ENCODE measurements around the gene PLCD3. TPM values are rescaled to one million over a fixed set of nuclear protein-coding genes. Genes with fewer than 3 reads are reported as not detected.
A peak's percentile ranks its signal among the peaks of the same experiment; 100 is the strongest.

The PLCD3 gene
- total and polyA plus RNA-seq, 2 donors: 0.66 to 9.1 TPM

DNA sequence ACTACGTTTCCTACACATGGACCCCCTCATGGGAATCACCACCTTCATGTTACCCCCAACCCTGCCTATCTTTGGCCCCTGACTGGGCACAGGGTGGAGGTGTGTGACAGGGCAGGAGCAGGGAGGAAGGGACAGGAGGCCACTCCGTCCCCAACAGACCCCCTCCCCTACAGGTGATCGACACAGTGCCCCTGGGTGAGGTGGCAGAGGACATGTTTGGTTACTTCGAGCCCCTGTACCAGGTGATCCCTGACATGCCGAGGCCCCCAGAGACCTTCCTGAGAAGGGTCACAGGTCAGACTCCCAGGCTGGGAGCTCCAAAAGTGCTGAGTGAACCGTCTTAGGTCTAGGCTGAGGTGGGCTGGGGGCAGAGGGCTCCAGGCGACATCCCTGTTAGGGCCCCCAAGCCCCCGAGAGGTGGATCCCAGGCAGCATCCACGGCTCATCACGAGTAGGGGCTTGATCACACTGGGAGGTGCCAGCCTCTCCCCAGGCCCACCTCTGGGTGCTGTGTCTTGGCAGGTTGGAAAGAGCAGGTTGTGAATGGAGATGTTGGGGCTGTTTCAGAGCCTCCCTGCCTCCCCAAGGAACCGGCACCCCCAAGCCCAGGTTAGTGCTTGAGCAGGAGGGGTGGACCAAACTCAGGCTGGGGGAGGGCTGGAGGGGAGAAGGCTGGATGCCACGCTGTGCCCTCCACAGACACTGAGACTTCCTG lies 4.7 kb upstream of the PLCD3 start:
- peaks cover 5 to 29% of the 10 kb centered on the region in 2 donors for H3K4me1 ChIP-seq (ENCODE audit: control insufficient read depth in 2 of 2, insufficient read depth in 2 of 2, low read length in 2 of 2)
- H3K4me3 ChIP-seq (ENCODE audit: low read length in 2 of 2): no peak overlapping the region
- no peaks in the 10 kb centered on the region for H3K36me3 ChIP-seq (ENCODE audit: control insufficient read depth in 2 of 2, insufficient read depth in 2 of 2, low read length in 1 of 2)
- WGBS: 97% methylated on average over 12 of the region's 12 CpGs
- H3K27ac ChIP-seq (ENCODE audit: low read depth in 1 of 2, low read length in 1 of 2): no peak overlapping the region
- peaks cover 3 to 18% of the 10 kb centered on the region in 2 donors for H3K27me3 ChIP-seq (ENCODE audit: control insufficient read depth in 2 of 2, insufficient read depth in 1 of 2, low read length in 1 of 2)
- no peak for DNase-seq (ENCODE audit: low read depth in 6 of 9, low spot score in 9 of 9)
- H3K9me3 ChIP-seq (ENCODE audit: control insufficient read depth in 2 of 2, insufficient read depth in 1 of 2, low read length in 1 of 2): peaks cover 0 to 13% of the 10 kb centered on the region in 2 donors

DNA sequence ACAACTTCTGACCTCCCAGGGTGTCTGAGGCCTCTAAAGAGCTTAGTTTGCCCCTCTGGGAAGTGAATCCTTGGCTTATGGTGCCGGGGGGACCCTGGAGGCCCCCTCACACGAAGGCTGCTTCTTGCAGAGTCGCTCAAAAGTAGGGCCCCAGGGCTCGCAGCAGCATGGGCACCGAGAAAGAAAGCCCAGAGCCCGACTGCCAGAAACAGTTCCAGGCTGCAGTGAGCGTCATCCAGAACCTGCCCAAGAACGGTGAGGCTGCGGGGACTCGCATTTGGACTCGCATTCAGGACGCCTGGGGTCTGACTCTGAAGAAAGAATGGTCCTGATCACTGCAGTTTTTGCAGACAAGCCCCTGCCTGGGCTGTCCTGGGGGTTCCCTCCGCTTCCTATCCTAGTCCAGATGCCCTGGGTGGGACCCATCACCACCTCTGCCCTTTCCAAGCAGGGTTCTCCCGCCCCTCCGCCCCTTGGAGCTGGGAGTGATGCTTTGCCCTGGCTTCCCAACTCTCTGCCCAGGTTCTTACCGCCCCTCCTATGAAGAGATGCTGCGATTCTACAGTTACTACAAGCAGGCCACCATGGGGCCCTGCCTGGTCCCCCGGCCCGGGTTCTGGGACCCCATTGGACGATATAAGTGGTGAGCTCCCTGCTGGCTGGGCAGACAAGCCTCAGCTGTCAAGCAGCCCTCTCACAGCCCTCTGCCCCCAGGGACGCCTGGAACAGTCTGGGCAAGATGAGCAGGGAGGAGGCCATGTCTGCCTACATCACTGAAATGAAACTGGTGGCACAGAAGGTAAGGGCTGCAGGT lies 3.9 kb upstream of the PLCD3 start:
- 77% methylated on average over 21 of the region's 21 CpGs for WGBS
- Histone ChIP-seq H3K9me3 (ENCODE audit: control insufficient read depth in 2 of 2, insufficient read depth in 1 of 2, low read length in 1 of 2) (peaks cover 0 to 13% of the 10 kb centered on the region in 2 donors), H3K4me3 (ENCODE audit: low read length in 2 of 2) (peak overlapping the region; percentile 51 to 65), H3K27ac (ENCODE audit: low read depth in 1 of 2, low read length in 1 of 2) (peak overlapping the region; percentile 20 to 60), H3K4me1 (ENCODE audit: control insufficient read depth in 2 of 2, insufficient read depth in 2 of 2, low read length in 2 of 2) (peaks cover 10 to 35% of the 10 kb centered on the region in 2 donors), H3K27me3 (ENCODE audit: control insufficient read depth in 2 of 2, insufficient read depth in 1 of 2, low read length in 1 of 2) (peaks cover 6 to 26% of the 10 kb centered on the region in 2 donors), H3K36me3 (ENCODE audit: control insufficient read depth in 2 of 2, insufficient read depth in 2 of 2, low read length in 1 of 2) (no peaks in the 10 kb centered on the region)
- no peak for DNase-seq (ENCODE audit: low read depth in 6 of 9, low spot score in 9 of 9)

DNA sequence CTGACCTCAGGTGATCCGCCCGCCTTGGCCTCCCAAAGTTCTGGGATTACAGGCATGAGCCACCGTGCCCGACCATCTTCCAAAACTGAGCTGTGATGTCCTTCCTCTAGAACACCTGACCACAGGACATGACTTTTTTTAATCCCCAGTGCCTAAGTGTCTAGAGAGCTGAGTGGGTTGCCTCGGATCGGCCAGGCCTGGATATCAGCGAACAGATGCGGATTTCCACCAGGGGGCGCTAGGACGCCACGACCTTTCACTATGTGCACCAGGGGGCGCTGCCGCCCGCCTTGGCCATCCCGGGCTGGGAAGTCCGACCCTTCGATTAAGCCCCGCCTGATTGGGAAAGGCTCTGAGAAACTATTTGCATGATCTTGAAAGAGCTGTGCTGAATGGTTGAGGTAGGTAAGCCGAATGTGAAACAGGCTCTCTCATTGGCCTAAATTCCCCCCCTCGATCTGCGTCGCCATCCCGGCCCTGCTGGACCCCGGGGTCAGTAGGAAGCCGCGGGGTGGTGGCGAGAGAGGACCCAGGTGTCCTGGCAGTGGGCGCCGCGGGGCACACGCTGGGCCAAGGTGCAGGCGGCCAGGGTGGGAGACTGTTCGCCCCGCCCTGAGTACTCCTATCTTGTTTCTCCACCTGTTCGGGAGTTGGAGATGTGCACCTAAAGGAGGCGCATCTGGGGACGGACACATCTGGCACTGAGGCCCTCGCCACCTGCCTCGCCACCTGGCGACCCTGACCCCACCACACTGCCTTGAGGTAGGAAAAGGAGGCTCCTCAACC lies 3.1 kb upstream of the PLCD3 start, which contains the start of gene ACBD4:
Gene ACBD4, plus strand, starts transcription at position 496 of the 786 bp plus-strand sequence. CDS start 458 bp downstream, outside the sequence.
- H3K27ac ChIP-seq (ENCODE audit: low read depth in 1 of 2, low read length in 1 of 2): peak within 1 kb of the TSS; percentile 20 to 77
- peaks cover 0 to 13% of the 10 kb centered on the region in 2 donors for H3K9me3 ChIP-seq (ENCODE audit: control insufficient read depth in 2 of 2, insufficient read depth in 1 of 2, low read length in 1 of 2)
- H3K27me3 ChIP-seq (ENCODE audit: control insufficient read depth in 2 of 2, insufficient read depth in 1 of 2, low read length in 1 of 2): peaks cover 11 to 34% of the 10 kb centered on the region in 2 donors
- H3K4me1 ChIP-seq (ENCODE audit: control insufficient read depth in 2 of 2, insufficient read depth in 2 of 2, low read length in 2 of 2): peaks cover 10 to 35% of the 10 kb centered on the region in 2 donors
- peak within 1 kb of the TSS; percentile 51 to 65 for H3K4me3 ChIP-seq (ENCODE audit: low read length in 2 of 2)
- WGBS: 6% methylated on average over 40 of the region's 40 CpGs
- no peaks in the 10 kb centered on the region for H3K36me3 ChIP-seq (ENCODE audit: control insufficient read depth in 2 of 2, insufficient read depth in 2 of 2, low read length in 1 of 2)
- peak; percentile 80 to 96 (median 90) for DNase-seq (ENCODE audit: low read depth in 6 of 9, low spot score in 9 of 9)

DNA sequence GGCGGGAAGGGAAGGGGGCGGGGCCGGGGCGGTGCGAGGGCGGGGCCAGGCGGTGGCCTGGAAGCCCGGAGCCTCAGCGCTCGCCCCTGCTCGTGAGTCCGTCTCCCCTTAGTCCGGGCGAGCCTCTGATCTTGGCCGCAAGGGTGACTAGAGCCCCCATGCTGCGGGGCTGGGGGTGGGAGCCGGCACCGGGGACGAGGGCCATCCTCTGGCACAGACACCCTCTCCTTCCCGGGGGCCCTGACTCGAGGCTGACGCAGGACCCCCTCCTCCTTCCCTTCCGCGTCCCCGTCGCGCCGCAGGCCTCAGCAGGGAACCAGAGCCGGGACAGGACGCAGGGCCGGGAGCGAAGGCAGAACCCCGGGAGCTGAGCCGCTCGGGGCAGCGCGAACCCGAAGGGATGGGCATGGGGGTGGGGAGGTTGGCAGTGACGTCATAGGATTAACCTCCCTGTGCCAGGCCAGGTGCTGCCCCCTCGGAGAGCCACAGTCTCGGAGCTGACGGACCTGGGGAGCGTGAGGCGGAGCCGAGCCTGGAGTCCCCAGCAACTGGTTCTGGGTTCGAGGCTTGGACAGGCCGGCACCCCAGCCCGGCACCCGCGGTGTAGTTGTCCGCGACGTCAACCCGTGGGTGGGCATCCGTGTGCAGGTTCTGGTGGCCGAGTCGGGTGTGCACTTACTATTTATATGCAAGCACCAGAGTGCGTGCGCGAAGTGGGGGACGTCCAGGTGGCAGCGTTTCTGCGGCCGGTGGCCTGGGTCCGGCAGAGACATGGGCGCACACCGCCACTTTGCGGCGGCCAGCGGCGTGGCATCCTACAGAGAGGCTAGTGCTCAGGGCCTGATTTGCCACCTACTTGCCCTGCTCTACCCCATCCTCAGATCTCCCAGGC lies 503 bp upstream of the PLCD3 start:
- H3K9me3 ChIP-seq (ENCODE audit: control insufficient read depth in 2 of 2, insufficient read depth in 1 of 2, low read length in 1 of 2): peaks cover 0 to 13% of the 10 kb centered on the region in 2 donors
- H3K27me3 ChIP-seq (ENCODE audit: control insufficient read depth in 2 of 2, insufficient read depth in 1 of 2, low read length in 1 of 2): peaks cover 8 to 38% of the 10 kb centered on the region in 2 donors
- peak overlapping the region; percentile 78 to 90 for H3K27ac ChIP-seq (ENCODE audit: low read depth in 1 of 2, low read length in 1 of 2)
- peak in 6 of 9 donors; percentile 56 to 77 (median 60) for DNase-seq (ENCODE audit: low read depth in 6 of 9, low spot score in 9 of 9)
- peak overlapping the region; percentile 90 to 92 for H3K4me3 ChIP-seq (ENCODE audit: low read length in 2 of 2)
- 1% methylated on average over 70 of the region's 71 CpGs for WGBS
- H3K4me1 ChIP-seq (ENCODE audit: control insufficient read depth in 2 of 2, insufficient read depth in 2 of 2, low read length in 2 of 2): peaks cover 10 to 35% of the 10 kb centered on the region in 2 donors
- H3K36me3 ChIP-seq (ENCODE audit: control insufficient read depth in 2 of 2, insufficient read depth in 2 of 2, low read length in 1 of 2): no peaks in the 10 kb centered on the region

DNA sequence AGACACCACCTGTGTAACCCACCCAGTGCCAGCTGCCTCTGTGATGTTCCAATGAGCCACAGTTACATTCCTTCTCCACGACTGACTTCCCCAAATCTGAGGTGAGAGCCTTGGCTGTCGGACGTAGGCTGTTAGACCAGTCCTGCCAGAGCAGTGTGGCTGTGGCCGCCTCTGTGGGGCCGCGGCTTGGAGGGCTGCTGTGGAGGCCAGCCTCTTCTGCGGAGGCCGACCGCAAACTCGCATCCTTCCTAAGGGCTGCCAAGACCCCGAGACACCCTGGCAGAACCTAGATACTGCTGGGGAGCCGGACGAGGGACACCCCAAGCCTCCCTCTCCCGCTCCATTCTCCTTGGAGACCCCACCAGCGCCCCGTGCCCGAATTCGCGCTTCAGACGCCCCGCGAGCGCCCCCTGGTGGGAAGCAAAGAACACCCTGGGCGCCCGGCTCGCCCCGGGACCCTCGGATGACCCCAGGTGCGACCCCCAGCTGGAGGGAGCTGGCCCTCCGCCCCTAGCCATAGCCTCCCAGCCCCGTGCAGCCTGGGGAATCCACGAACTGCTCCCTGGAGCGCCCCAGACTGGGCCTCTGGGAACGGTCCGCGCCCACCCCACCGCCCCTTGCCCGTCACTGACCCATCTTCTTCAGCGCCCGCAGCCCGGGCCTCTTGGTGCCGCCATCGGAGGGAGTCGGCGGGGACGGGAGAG lies 547 bp downstream of the PLCD3 start:
- no peaks in the 10 kb centered on the region for H3K36me3 ChIP-seq (ENCODE audit: control insufficient read depth in 2 of 2, insufficient read depth in 2 of 2, low read length in 1 of 2)
- H3K9me3 ChIP-seq (ENCODE audit: control insufficient read depth in 2 of 2, insufficient read depth in 1 of 2, low read length in 1 of 2): peaks cover 0 to 13% of the 10 kb centered on the region in 2 donors
- peaks cover 10 to 35% of the 10 kb centered on the region in 2 donors for H3K4me1 ChIP-seq (ENCODE audit: control insufficient read depth in 2 of 2, insufficient read depth in 2 of 2, low read length in 2 of 2)
- H3K27me3 ChIP-seq (ENCODE audit: control insufficient read depth in 2 of 2, insufficient read depth in 1 of 2, low read length in 1 of 2): peaks cover 8 to 34% of the 10 kb centered on the region in 2 donors
- 14% methylated on average over 46 of the region's 46 CpGs for WGBS
- H3K4me3 ChIP-seq (ENCODE audit: low read length in 2 of 2): peak overlapping the region; percentile 50 to 92
- peak in 3 of 9 donors; percentile 38 to 51 (median 44) for DNase-seq (ENCODE audit: low read depth in 6 of 9, low spot score in 9 of 9)
- no peak overlapping the region for H3K27ac ChIP-seq (ENCODE audit: low read depth in 1 of 2, low read length in 1 of 2)

GRCh38 chr17:45130681-45131615 lies 1.4 kb downstream of the PLCD3 start:
- no peak overlapping the region for H3K4me3 ChIP-seq (ENCODE audit: low read length in 2 of 2)
- H3K36me3 ChIP-seq (ENCODE audit: control insufficient read depth in 2 of 2, insufficient read depth in 2 of 2, low read length in 1 of 2): no peaks in the 10 kb centered on the region
- H3K27ac ChIP-seq (ENCODE audit: low read depth in 1 of 2, low read length in 1 of 2): no peak overlapping the region
- peaks cover 8 to 32% of the 10 kb centered on the region in 2 donors for H3K27me3 ChIP-seq (ENCODE audit: control insufficient read depth in 2 of 2, insufficient read depth in 1 of 2, low read length in 1 of 2)
- WGBS: 94% methylated on average over 17 of the region's 17 CpGs
- DNase-seq (ENCODE audit: low read depth in 6 of 9, low spot score in 9 of 9): no peak
- H3K9me3 ChIP-seq (ENCODE audit: control insufficient read depth in 2 of 2, insufficient read depth in 1 of 2, low read length in 1 of 2): peaks cover 0 to 9% of the 10 kb centered on the region in 2 donors
- H3K4me1 ChIP-seq (ENCODE audit: control insufficient read depth in 2 of 2, insufficient read depth in 2 of 2, low read length in 2 of 2): peaks cover 10 to 28% of the 10 kb centered on the region in 2 donors

- H3K4me1 ChIP-seq (ENCODE audit: control insufficient read depth in 2 of 2, insufficient read depth in 2 of 2, low read length in 2 of 2): peaks cover 10 to 20% of the 10 kb centered on the region in 2 donors
- H3K36me3 ChIP-seq (ENCODE audit: control insufficient read depth in 2 of 2, insufficient read depth in 2 of 2, low read length in 1 of 2): no peaks in the 10 kb centered on the region
- H3K27ac ChIP-seq (ENCODE audit: low read depth in 1 of 2, low read length in 1 of 2): no peak overlapping the region
- no peak for DNase-seq (ENCODE audit: low read depth in 6 of 9, low spot score in 9 of 9)
- WGBS: 92% methylated on average over 13 of the region's 13 CpGs
- peaks cover 8 to 32% of the 10 kb centered on the region in 2 donors for H3K27me3 ChIP-seq (ENCODE audit: control insufficient read depth in 2 of 2, insufficient read depth in 1 of 2, low read length in 1 of 2)
- H3K4me3 ChIP-seq (ENCODE audit: low read length in 2 of 2): no peak overlapping the region
- peaks cover 0 to 5% of the 10 kb centered on the region in 2 donors for H3K9me3 ChIP-seq (ENCODE audit: control insufficient read depth in 2 of 2, insufficient read depth in 1 of 2, low read length in 1 of 2)
These were observed 2.2 kb downstream of the PLCD3 start for GRCh38 chr17:45129940-45130680.
